GM18867 (cell line): ENCODE measurements around the gene CAMK1D.
"Not testable (repeated sequence)": the region's sequence is repeated elsewhere in the genome, so short reads cannot be mapped to it uniquely, and the experiment has no call there.

ENCODE experiments used
- ATAC-seq: cut with Tn5 transposase; IDR thresholded peaks from one replicate; pipeline ENCODE4 v1.9.1; 2021; ENCODE audit warnings: mild to moderate bottlenecking, moderate library complexity; ENCODE audit not compliant: unreplicated experiment

The CAMK1D gene

DNA sequence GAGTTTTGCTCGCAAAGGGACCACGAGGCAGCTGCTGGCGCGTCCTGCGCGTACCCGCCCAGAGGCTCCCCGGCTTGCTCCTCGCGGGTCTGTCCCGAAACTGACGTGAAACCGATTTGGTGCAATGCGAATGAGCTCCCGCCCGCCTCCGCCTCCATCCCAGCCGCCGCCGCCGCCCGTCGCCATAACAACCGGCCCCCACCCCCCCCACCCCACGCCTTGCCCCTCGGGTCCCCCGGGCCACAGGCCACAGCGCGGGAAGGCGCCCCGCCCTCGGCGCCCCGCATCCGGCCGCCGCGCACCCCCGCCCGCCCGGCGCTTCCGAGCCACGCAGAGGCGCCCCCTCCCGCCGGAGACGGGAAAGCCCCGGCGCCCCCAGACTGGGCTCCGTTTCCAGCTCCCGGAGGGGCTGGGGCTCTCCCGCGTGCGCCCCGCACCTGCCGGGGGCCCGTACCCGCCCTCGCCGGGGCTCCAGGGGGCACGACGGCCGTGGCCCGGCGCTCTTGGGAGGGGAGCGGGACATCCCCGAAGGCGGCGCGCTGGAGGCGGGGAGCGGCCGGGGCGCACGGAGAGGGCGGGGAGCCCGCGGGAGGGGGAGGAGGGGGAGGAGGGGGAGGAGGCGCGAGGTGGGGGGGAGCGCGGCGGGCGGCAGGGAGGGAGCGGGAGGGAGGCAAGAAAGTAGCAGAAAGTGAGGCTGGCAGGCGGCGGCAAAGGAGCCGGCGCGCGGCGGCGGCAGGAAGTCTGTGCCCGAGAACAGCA is at the start of gene CAMK1D:
CAMK1D (plus strand) TSS at position 678 of the 759 bp plus-strand sequence.
- ATAC-seq = peak; percentile 45

DNA sequence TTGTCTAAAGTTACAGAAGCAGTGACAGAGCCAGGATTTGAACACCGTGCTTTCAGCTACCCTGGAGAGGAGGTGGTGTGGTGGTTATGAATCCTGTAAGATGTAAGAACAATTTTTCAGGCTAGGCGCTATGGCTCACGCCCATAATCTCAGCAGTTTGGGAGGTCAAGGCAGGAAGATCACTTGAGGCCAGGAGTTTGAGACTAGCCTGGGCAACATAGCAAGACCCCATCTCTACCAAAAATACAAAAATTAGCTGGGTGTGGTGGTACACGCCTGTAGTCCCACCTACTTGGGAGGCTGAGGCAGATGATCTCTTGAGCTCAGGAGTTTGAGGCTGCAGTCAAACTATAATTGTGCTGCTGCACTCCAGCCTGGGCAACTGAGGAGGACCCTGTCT is 48.3 kb upstream of the CAMK1D start:
- not testable (repeated sequence) for ATAC-seq

DNA sequence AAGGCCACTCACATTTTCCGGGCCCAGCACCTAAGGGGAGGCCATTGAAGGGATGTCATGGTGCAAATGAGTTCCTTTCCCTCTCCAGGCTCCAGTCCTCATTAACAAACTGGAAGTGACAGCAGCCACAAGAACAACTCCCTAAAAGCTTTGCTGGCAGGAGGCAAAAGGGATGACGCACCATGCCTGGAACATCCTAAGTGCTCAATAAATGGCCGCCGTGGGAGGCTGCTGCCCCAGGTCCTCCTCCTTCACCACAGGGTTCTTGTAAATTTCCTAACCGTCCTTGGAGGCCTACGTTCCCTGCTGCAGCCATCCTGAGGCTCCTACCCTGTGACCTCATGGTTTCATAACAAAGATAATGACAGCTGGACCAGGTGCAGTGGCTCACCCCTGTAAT is 41.3 kb upstream of the CAMK1D start:
- ATAC-seq = no peak

- ATAC-seq = no peak
Measured at GRCh38 chr10:12308736-12309375, 40.5 kb upstream of the CAMK1D start.

- ATAC-seq = not testable (repeated sequence)
Measured at GRCh38 chr10:12309783-12310182, 39.6 kb upstream of the CAMK1D start.

- no peak for ATAC-seq
Measured at GRCh38 chr10:12314836-12315235, 34.5 kb upstream of the CAMK1D start.

- no peak for ATAC-seq
Measured at GRCh38 chr10:12319076-12319475, 30.3 kb upstream of the CAMK1D start.

DNA sequence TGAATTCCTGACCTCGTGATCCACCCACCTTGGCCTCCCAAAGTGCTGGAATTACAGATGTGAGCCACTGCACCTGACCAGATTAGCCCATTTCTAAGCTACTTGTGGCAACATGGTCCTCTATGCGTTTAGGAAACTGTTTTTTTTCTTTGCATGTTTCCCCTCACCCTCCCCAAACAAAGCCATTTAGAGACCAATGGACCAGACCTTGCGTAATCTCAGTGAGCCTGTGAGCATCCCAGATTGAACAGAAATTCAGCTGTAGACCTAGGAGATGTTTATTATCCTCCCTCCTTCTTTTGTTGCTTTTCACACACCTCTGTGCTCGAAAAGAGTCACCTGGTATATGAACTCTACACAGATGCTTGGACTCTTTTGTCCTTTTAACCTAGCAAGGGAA is 28.5 kb upstream of the CAMK1D start:
- ATAC-seq = no peak

- no peak for ATAC-seq
Measured at GRCh38 chr10:12321641-12322040, 27.7 kb upstream of the CAMK1D start.

GRCh38 chr10:12322583-12323131 is 26.7 kb upstream of the CAMK1D start:
- no peak for ATAC-seq

DNA sequence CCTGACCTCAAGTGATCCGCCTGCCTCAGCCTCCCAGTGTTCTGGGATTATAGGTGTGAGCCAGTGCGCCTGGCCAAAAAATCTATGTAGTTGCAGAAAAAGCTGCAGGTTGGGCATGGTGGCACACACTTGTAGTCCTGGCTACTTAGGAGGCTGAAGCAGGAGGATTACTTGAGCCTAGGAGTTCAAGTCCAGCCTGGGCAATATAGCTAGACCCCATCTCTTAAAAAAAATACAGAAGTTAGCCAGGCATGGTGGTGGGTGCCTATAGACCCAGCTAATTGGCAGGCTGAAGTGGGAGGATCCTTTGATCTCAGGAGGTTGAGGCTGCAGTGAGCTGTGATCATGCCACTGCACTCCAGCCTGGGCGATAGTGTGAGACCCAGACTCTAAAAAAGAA is 24.8 kb upstream of the CAMK1D start:
- ATAC-seq = no peak

- no peak for ATAC-seq
Measured at GRCh38 chr10:12327074-12327473, 22.3 kb upstream of the CAMK1D start.

DNA sequence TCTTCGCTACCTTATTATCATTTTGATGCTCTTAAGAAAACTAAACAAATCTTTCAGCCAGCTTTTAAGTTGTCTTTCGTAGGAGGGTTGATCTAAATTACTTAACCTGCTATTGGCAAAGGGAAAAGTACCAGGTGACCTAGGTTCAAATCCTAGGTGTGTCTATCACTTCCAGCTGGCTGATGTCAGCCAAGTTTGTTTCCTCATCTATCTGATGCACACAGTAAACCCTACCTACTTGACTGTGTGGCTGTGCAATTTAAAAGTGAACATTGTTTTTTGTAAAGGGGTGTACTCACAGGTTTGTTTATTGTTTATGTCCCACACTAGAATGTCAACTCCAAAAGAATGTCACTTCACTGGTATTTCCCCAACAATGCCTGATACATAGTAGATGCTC is 21.9 kb upstream of the CAMK1D start:
- ATAC-seq = no peak

- ATAC-seq = not testable (repeated sequence)
Measured at GRCh38 chr10:12328312-12328711, 21.0 kb upstream of the CAMK1D start.

- ATAC-seq = no peak
Measured at GRCh38 chr10:12332572-12333379, 16.6 kb upstream of the CAMK1D start.

DNA sequence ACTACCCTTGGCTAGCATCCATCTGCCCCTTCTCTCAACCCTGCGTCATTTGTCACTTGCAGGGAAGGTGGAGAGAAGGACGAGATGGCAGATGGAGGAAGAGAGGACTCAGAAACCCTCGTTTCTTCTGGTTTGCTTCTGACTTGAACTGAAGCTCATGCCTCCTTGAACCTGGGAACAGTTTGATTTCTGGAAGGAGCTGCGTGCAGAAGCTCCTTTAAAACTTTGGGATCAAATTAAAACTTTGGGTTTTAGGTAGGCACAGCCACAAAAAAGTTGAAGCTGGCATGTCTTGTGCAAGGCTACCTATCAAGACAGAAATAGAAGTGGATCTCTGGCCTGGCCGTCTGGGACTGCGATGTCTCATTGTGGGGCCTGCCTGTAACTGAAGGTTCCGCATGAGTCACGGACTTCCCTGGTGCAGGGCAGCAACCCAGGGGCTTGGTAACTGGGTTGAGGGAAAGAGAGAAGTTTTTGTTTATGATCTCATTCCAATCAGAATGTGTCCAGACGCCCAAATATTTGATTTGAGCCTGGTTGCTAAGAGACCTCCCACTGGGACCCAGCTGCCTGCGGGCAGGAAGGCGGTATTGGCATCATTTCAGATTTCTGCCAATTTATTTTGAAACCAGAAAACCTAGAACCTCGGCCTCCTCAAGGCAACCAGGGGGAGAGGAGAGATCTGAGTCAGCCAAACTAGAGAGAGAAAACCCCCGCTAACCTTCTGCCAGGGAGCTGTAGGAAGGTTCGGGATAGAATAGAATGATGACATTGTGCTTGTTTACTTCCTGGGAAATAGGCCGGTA is 15.8 kb upstream of the CAMK1D start:
- ATAC-seq = peak; percentile 61

GRCh38 chr10:12334186-12334530 is 15.2 kb upstream of the CAMK1D start:
- ATAC-seq = no peak

DNA sequence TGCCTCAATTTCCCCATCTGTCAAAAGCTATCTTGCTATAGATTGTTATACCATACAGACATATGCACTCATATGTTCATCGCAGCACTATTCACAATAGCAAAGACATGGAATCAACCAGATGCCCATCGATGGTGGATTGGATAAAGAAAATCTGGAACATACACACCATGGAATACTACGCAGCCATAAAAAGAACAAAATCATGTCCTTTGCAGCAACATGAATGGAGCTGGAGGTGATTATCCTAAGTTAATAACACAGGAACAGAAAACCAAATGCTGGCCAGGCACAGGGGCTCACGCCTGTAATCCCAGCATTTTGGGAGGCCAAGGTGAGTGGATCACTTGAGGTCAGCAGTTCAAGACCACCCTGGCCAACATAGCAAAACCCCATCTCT is 14.2 kb upstream of the CAMK1D start:
- ATAC-seq = not testable (repeated sequence)

- ATAC-seq = no peak
Measured at GRCh38 chr10:12337453-12338372, 11.6 kb upstream of the CAMK1D start.

GRCh38 chr10:12338981-12339380 is 10.4 kb upstream of the CAMK1D start:
- no peak for ATAC-seq
